Gastroesophageal sphincter (tissue), 4 donors: Measurements from ENCODE around the gene SPRYD3. TPM values are rescaled to one million over a fixed set of nuclear protein-coding genes. Genes with fewer than 3 reads are reported as not detected.

ENCODE experiments used
- ATAC-seq: fragments of 150-250 bp; one replicate; pipeline ENCODE4 v1.9.1; 2016; ENCODE audit warnings: mild to moderate bottlenecking, moderate library complexity
- H3K27ac ChIP-seq, 4 donors: fragments of 200-600 bp; sonication (generic) in 3 of 4; 1 replicate in 3 of 4; 2 replicates in 1 of 4; pipeline ENCODE4 v1.5.1; 2016 to 2019
- H3K27me3 ChIP-seq: fragments of 200-600 bp; sonication (generic); one replicate; pipeline ENCODE4 v1.5.1; 2019
- H3K36me3 ChIP-seq, 2 donors: fragments of 200-600 bp; sonication (generic); one replicate each; pipeline ENCODE4 v1.5.1; 2019; ENCODE audit warnings: control low read depth in 1 of 2
- H3K4me1 ChIP-seq, 3 donors: fragments of 200-600 bp; sonication (generic); 1 replicate in 2 of 3; 2 replicates in 1 of 3; pipeline ENCODE4 v1.5.1; 2016 to 2019; ENCODE audit warnings: control low read depth in 2 of 3
- H3K4me3 ChIP-seq, 2 donors: fragments of 200-600 bp; sonication (generic); one replicate each; pipeline ENCODE4 v1.5.1; 2019; ENCODE audit warnings: mild to moderate bottlenecking in 1 of 2, moderate library complexity in 1 of 2
- H3K9me3 ChIP-seq, 3 donors: fragments of 200-600 bp; sonication (generic); one replicate each; pipeline ENCODE4 v1.5.1; 2017 to 2019; ENCODE audit warnings: control low read depth in 2 of 3
- CTCF ChIP-seq, 4 experiments: fragments of 200-600 bp in 2 of 4; fragments of 450-650 bp in 2 of 4; sonication (generic) in 1 of 4; IDR thresholded peaks; one replicate each; pipeline ENCODE4 v1.5.1; 2017 to 2019; ENCODE audit warnings: antibody characterized with exemption in 4 of 4, mild to moderate bottlenecking in 2 of 4, moderate library complexity in 2 of 4
- EP300 ChIP-seq: sonication (generic); formaldehyde crosslinking; IDR thresholded peaks from one replicate; pipeline ENCODE4 v1.6.1; 2017; ENCODE audit warnings: antibody characterized with exemption, mild to moderate bottlenecking
- POLR2A ChIP-seq, 2 donors: fragments of 450-650 bp; IDR thresholded peaks; one replicate each; pipeline ENCODE4 v1.6.1; 2017; ENCODE audit warnings: antibody characterized with exemption in 2 of 2, mild to moderate bottlenecking in 2 of 2, moderate library complexity in 1 of 2
- POLR2AphosphoS5 ChIP-seq: sonication (generic); formaldehyde crosslinking; IDR thresholded peaks from one replicate; pipeline ENCODE4 v1.6.1; 2017; ENCODE audit warnings: antibody characterized with exemption
- WGBS, 2 donors: methylation state at CpG; one replicate each; pipeline ENCODE4 v1.1.5; 2018; ENCODE audit warnings: low coverage in 1 of 2; 5-methylcytosine and 5-hydroxymethylcytosine counted together
- total RNA-seq, 4 donors: library from RNA; depleted of rRNA; stranded (reverse); fragments of >200 nt; gene quantifications; one replicate each; pipeline ENCODE4 v1.1.0, GENCODE V29; 2016

The SPRYD3 gene
- total RNA-seq, 4 donors from 2014 or later = 79.1 to 137 (median 110) TPM

DNA sequence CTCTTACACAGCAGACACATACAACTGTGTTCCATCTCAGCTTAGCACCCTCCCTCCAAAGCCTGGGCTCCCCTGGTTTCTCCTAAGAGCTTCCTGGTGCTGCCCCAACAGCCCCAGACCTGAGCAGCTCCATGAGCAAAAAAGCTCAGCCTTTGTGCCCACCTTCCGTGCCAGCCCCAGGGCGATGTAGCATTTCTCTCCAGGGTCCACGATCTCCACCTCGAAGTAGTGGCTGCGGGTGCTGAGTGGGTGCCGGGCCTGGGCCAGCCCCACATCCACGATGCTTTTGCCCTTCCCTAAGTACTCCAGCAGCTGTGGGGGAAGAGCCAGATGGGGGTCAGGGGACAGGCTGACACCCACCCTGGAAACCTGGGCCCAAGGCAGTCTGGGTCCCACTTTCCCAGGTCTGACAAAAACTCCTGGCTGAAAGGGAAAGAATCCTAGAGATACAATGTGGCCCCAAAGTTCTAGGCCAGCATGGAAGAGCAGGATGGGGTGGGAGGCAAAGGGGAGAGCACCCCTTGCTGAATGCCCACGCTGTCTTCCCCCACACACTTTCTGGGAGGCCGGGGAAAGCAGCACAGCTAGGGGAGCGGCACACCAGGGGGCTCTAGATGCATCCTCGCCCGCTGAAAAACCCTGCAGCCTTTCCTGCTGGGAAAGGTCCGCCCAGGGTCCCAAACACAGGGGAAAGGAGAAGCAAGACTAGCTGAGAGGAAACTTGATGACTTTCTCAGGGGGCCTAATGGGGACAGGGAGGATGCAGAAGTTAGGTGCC, 11.0 kb downstream of the SPRYD3 start:
- Histone ChIP-seq H3K36me3 (peaks cover 0 to 79% of the 10 kb centered on the region in 2 donors), H3K4me1 (peaks cover 18 to 100% (median 76%) of the 10 kb centered on the region in 3 donors), H3K27me3 (no peaks in the 10 kb centered on the region), H3K4me3 (no peak overlapping the region), H3K9me3 (no peaks in the 10 kb centered on the region), H3K27ac (peak overlapping the region in 3 of 4 donors; percentile 85 to 95 (median 88))
- 100% methylated on average over 1 of the region's 13 CpGs; no CpG with 5 or more reads in 1 of the 2 donors for WGBS, 2 donors
- no peak for TF ChIP-seq POLR2A (IDR thresholded peaks at IDR 0.05)
- no peak for TF ChIP-seq CTCF (IDR thresholded peaks at IDR 0.05)
- no peak for TF ChIP-seq POLR2AphosphoS5
- no peak for TF ChIP-seq EP300
- ATAC-seq = no peak

- 73 to 76% methylated on average over 6 of the region's 7 CpGs for WGBS, 2 donors
- TF ChIP-seq POLR2A (IDR thresholded peaks at IDR 0.05) (no peak), EP300 (no peak), POLR2AphosphoS5 (no peak), CTCF (IDR thresholded peaks at IDR 0.05) (no peak)
- Histone ChIP-seq H3K27me3 (no peaks in the 10 kb centered on the region), H3K36me3 (peaks cover 0 to 82% of the 10 kb centered on the region in 2 donors), H3K9me3 (no peaks in the 10 kb centered on the region), H3K4me1 (peaks cover 10 to 100% (median 76%) of the 10 kb centered on the region in 3 donors), H3K27ac (peak overlapping the region in 3 of 4 donors; percentile 85 to 95 (median 88)), H3K4me3 (no peak overlapping the region)
- no peak for ATAC-seq
Measured at GRCh38 chr12:53067074-53067992, 11.9 kb downstream of the SPRYD3 start.

DNA sequence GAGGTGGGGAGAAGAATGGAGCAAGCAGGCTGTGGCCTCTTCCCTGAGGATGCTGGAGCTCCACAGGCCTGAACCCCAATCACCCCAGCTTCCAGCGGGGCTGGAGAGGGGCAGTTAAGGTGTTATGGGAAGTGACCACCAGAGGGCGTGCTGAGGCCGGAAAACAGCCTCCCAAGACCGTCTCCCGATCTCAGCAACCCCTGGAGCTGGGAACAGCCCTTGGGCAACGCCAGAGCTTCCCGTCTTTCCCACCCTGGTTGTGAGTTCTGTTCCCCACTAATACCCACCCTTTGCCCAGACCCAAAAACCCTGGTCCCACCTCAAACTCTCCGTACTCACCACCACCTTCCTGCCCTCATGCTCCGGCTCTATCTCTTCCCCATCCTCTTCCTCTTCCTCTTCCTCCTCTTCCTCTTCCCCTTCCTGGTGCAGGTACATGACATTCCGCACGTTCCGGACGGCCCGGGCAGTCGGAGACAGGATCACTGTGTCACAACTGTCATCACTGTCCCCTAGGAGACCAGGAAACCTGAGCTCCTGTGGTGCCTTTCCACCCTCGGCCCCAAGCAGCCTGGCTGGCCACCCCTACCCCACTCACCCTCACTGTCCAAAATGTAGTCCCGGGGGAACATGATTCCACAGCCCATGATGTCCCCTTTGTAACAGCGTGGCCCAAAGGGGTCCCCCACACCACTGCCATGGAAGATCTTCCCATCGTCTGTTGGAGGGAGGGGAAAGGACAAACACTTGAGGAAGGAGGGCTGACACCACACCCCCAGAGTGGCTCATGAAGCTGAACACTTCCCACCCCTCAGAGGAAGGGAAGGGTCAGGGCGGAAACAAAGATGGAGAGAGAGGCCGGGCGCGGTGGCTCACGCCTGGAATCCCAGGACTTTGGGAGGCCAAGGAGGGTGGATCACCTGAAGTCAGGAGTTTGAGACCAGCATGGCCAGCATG, 12.9 kb downstream of the SPRYD3 start:
- peaks cover 5 to 100% (median 77%) of the 10 kb centered on the region in 3 donors for H3K4me1 ChIP-seq
- H3K9me3 ChIP-seq = no peaks in the 10 kb centered on the region
- peak; percentile 60 for ATAC-seq
- peak in 3 of 4 experiments; percentile 92 to 97 (median 97) for TF ChIP-seq CTCF (IDR thresholded peaks at IDR 0.05)
- peak; percentile 62 for TF ChIP-seq POLR2AphosphoS5
- no peak for TF ChIP-seq EP300
- H3K4me3 ChIP-seq = peak overlapping the region in 1 of 2 donors; percentile 18
- H3K36me3 ChIP-seq = peaks cover 0 to 93% of the 10 kb centered on the region in 2 donors
- 2 to 35% methylated on average over 7 to 16 of the region's 24 CpGs for WGBS, 2 donors
- H3K27ac ChIP-seq = peak overlapping the region; percentile 5 to 95 (median 86)
- no peaks in the 10 kb centered on the region for H3K27me3 ChIP-seq

- Histone ChIP-seq H3K4me3 (no peak overlapping the region), H3K27me3 (no peaks in the 10 kb centered on the region), H3K9me3 (no peaks in the 10 kb centered on the region), H3K27ac (peak overlapping the region in 3 of 4 donors; percentile 85 to 95 (median 86)), H3K36me3 (peaks cover 0 to 95% of the 10 kb centered on the region in 2 donors), H3K4me1 (peaks cover 0 to 100% (median 77%) of the 10 kb centered on the region in 3 donors)
- ATAC-seq = no peak
- peak; percentile 51 for TF ChIP-seq POLR2AphosphoS5
- TF ChIP-seq POLR2A (IDR thresholded peaks at IDR 0.05) = no peak
- 35 to 60% methylated on average over 4 to 5 of the region's 7 CpGs for WGBS, 2 donors
Measured at GRCh38 chr12:53065470-53065869, 13.7 kb downstream of the SPRYD3 start.
